ENCODE results near the gene HOXA5. TPM values are rescaled to one million over a fixed set of nuclear protein-coding genes. Genes with fewer than 3 reads are reported as not detected.

The HOXA5 gene
- total RNA-seq, 1 donor from 2014 or later = 4.2 TPM

DNA sequence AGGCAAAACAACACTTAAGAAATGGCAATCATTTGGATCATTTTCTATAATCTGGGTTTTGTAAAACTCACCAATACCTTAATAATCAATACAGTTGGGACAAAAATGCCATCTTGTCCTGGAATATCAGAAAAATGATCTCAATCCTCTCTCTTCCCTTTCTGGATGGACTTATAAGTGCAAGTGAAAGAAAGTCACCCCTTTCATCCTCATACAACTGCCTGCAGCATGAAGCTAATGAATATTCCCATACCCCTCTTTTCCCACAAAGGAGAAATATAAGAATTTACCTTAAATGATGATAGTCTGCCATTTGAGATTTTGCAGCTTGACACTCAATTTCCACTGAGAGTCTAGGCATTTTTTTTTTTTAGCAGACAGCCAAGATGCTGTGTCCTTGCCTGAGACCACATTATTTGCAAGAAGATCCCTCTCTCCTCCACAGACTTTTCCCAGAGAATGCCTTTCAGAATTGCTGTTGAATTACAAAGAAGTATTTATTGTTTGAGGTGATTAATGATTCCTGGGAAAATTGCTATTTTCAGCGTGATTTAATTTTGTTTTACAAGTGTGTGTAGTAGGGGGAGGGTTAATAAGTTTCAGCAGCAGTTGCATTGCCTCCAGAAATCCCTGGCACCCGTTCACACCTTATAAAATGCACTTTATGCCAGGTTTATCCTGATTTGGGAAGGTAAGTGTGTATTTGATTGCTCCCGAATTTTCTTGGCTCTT lies 16.7 kb downstream of the HOXA5 start:
- Histone ChIP-seq H3K27me3 (ENCODE audit: control insufficient read depth in 3 of 3, insufficient read depth in 3 of 3, low read length in 3 of 3) (no peaks in the 10 kb centered on the region), H3K27ac (ENCODE audit: low read depth, low read length) (no peak overlapping the region), H3K4me3 (ENCODE audit: low read length in 3 of 3) (no peak overlapping the region), H3K36me3 (ENCODE audit: control insufficient read depth in 3 of 3, insufficient read depth in 3 of 3, low read length in 3 of 3) (peaks cover 0 to 6% (median 5%) of the 10 kb centered on the region in 3 donors), H3K4me1 (ENCODE audit: control insufficient read depth in 3 of 3, insufficient read depth in 3 of 3, low read length in 3 of 3) (peaks cover 39 to 50% (median 49%) of the 10 kb centered on the region in 3 donors), H3K9ac (ENCODE audit: low read depth in 1 of 3, low read length in 3 of 3) (no peak overlapping the region), H3K9me3 (ENCODE audit: control insufficient read depth in 3 of 3, low read length in 3 of 3) (no peaks in the 10 kb centered on the region)

DNA sequence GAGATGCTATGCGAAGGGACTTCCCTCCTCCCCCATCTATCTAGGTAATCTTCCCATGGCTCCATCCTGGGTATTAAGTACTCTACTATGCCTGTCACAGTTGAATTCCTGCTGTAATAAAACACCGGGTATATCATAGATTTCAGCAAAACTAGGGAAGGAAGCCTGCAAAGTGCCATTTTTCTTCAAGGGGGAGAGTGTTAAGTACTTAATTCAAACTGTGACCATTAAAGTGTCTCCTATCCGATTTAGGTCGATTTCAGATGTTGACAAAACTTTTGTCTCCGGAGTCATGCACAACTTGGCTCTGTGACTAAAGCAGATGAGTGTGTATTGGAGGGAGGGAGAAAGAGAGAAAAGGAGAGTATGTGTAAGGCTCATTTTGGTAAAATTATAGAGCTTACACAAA lies 17.5 kb downstream of the HOXA5 start:
- peaks cover 0 to 7% (median 5%) of the 10 kb centered on the region in 3 donors for H3K36me3 ChIP-seq (ENCODE audit: control insufficient read depth in 3 of 3, insufficient read depth in 3 of 3, low read length in 3 of 3)
- H3K9ac ChIP-seq (ENCODE audit: low read depth in 1 of 3, low read length in 3 of 3) = no peak overlapping the region
- H3K9me3 ChIP-seq (ENCODE audit: control insufficient read depth in 3 of 3, low read length in 3 of 3) = no peaks in the 10 kb centered on the region
- H3K4me3 ChIP-seq (ENCODE audit: low read length in 3 of 3) = no peak overlapping the region
- H3K27ac ChIP-seq (ENCODE audit: low read depth, low read length) = no peak overlapping the region
- H3K27me3 ChIP-seq (ENCODE audit: control insufficient read depth in 3 of 3, insufficient read depth in 3 of 3, low read length in 3 of 3) = no peaks in the 10 kb centered on the region
- H3K4me1 ChIP-seq (ENCODE audit: control insufficient read depth in 3 of 3, insufficient read depth in 3 of 3, low read length in 3 of 3) = peaks cover 35 to 52% (median 46%) of the 10 kb centered on the region in 3 donors

- Histone ChIP-seq H3K4me3 (ENCODE audit: low read length in 3 of 3) (no peak overlapping the region), H3K9ac (ENCODE audit: low read depth in 1 of 3, low read length in 3 of 3) (no peak overlapping the region), H3K27ac (ENCODE audit: low read depth, low read length) (no peak overlapping the region), H3K4me1 (ENCODE audit: control insufficient read depth in 3 of 3, insufficient read depth in 3 of 3, low read length in 3 of 3) (peaks cover 41 to 59% (median 53%) of the 10 kb centered on the region in 3 donors), H3K27me3 (ENCODE audit: control insufficient read depth in 3 of 3, insufficient read depth in 3 of 3, low read length in 3 of 3) (no peaks in the 10 kb centered on the region), H3K9me3 (ENCODE audit: control insufficient read depth in 3 of 3, low read length in 3 of 3) (no peaks in the 10 kb centered on the region), H3K36me3 (ENCODE audit: control insufficient read depth in 3 of 3, insufficient read depth in 3 of 3, low read length in 3 of 3) (peaks cover 0 to 7% (median 5%) of the 10 kb centered on the region in 3 donors)
These were observed 18.4 kb downstream of the HOXA5 start for GRCh38 chr7:27124902-27125689.

DNA sequence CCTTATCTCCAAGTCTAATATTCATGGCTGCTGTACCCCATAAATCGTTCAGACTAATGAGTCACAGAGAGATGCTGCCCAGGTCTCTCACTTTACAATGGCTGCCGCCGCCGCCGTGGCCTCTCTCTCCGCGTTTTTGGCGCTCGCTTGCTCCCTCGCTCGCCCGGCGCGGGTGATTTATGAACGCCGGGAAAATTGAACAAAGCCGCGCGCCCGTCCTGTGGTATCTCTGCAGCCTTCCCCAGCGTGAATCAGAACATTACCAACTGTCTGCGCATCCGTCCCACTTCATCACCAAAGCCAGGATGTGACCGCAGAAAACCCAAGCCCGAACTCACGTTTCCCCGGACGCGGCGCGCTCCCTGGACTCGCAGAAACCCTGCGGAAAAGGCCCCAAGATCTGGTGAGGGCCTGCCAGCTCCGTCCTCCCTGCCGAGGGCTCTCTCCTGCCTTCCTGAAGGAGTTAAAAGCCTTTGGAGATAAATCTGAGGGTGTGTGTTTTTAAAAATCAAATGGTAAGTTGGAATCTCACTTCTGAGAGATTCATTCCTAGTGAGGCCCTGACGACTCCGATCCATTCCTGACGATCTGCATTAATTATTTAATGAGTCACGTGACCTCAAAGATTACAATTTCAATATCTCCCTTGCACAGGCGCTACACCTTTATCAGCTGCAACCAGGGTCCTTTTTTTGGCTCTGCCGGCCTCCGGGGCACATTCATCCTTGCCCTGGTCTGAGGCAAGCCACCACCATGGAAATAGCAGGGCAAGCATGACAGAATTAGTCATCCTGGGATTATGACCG lies 19.2 kb downstream of the HOXA5 start:
- no peaks in the 10 kb centered on the region for H3K27me3 ChIP-seq (ENCODE audit: control insufficient read depth in 3 of 3, insufficient read depth in 3 of 3, low read length in 3 of 3)
- H3K4me1 ChIP-seq (ENCODE audit: control insufficient read depth in 3 of 3, insufficient read depth in 3 of 3, low read length in 3 of 3) = peaks cover 35 to 58% (median 53%) of the 10 kb centered on the region in 3 donors
- peaks cover 0 to 7% (median 5%) of the 10 kb centered on the region in 3 donors for H3K36me3 ChIP-seq (ENCODE audit: control insufficient read depth in 3 of 3, insufficient read depth in 3 of 3, low read length in 3 of 3)
- H3K9ac ChIP-seq (ENCODE audit: low read depth in 1 of 3, low read length in 3 of 3) = no peak overlapping the region
- H3K9me3 ChIP-seq (ENCODE audit: control insufficient read depth in 3 of 3, low read length in 3 of 3) = no peaks in the 10 kb centered on the region
- H3K27ac ChIP-seq (ENCODE audit: low read depth, low read length) = no peak overlapping the region
- H3K4me3 ChIP-seq (ENCODE audit: low read length in 3 of 3) = no peak overlapping the region

DNA sequence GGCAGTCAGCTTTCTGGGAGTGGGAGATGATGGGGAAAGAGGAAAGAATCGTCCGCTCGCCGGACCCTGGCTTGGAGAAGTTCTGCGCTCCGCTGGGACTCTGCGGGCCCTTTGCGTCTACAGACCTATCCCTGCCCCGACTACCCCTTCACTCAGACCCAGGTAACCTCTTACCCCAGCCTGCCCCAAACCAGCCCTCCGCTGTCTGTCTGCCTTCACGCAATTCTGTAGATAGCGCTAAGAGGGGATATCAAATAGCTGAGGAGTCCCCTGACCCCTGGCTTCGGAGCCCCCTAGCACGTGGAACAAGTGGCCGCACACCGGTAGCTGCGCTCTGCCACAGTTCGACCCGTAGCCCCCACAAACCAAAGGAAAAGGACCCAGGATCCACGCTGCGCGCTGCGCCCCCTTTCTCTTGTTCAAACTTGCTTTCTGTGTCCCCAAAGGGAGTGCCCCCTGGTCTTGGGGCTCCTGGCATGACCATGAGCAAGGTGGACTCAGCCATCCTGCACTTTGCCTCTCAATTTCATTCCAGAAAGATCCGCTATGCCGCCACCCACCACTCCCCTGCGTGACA lies 19.9 kb downstream of the HOXA5 start:
- Histone ChIP-seq H3K9ac (ENCODE audit: low read depth in 1 of 3, low read length in 3 of 3) (no peak overlapping the region), H3K27me3 (ENCODE audit: control insufficient read depth in 3 of 3, insufficient read depth in 3 of 3, low read length in 3 of 3) (no peaks in the 10 kb centered on the region)

GRCh38 chr7:27123007-27123476 lies 20.4 kb downstream of the HOXA5 start:
- Histone ChIP-seq H3K36me3 (ENCODE audit: control insufficient read depth in 3 of 3, insufficient read depth in 3 of 3, low read length in 3 of 3) (peaks cover 0 to 7% (median 5%) of the 10 kb centered on the region in 3 donors), H3K27me3 (ENCODE audit: control insufficient read depth in 3 of 3, insufficient read depth in 3 of 3, low read length in 3 of 3) (no peaks in the 10 kb centered on the region), H3K9ac (ENCODE audit: low read depth in 1 of 3, low read length in 3 of 3) (no peak overlapping the region), H3K9me3 (ENCODE audit: control insufficient read depth in 3 of 3, low read length in 3 of 3) (no peaks in the 10 kb centered on the region), H3K27ac (ENCODE audit: low read depth, low read length) (no peak overlapping the region), H3K4me1 (ENCODE audit: control insufficient read depth in 3 of 3, insufficient read depth in 3 of 3, low read length in 3 of 3) (peaks cover 25 to 52% (median 42%) of the 10 kb centered on the region in 3 donors), H3K4me3 (ENCODE audit: low read length in 3 of 3) (no peak overlapping the region)

More for the DNA sequence above, 19.9 kb downstream of the HOXA5 start:
- Histone ChIP-seq H3K4me1 (ENCODE audit: control insufficient read depth in 3 of 3, insufficient read depth in 3 of 3, low read length in 3 of 3) (peaks cover 29 to 56% (median 45%) of the 10 kb centered on the region in 3 donors), H3K9me3 (ENCODE audit: control insufficient read depth in 3 of 3, low read length in 3 of 3) (no peaks in the 10 kb centered on the region), H3K27ac (ENCODE audit: low read depth, low read length) (no peak overlapping the region), H3K36me3 (ENCODE audit: control insufficient read depth in 3 of 3, insufficient read depth in 3 of 3, low read length in 3 of 3) (peaks cover 0 to 6% (median 5%) of the 10 kb centered on the region in 3 donors), H3K4me3 (ENCODE audit: low read length in 3 of 3) (no peak overlapping the region)

DNA sequence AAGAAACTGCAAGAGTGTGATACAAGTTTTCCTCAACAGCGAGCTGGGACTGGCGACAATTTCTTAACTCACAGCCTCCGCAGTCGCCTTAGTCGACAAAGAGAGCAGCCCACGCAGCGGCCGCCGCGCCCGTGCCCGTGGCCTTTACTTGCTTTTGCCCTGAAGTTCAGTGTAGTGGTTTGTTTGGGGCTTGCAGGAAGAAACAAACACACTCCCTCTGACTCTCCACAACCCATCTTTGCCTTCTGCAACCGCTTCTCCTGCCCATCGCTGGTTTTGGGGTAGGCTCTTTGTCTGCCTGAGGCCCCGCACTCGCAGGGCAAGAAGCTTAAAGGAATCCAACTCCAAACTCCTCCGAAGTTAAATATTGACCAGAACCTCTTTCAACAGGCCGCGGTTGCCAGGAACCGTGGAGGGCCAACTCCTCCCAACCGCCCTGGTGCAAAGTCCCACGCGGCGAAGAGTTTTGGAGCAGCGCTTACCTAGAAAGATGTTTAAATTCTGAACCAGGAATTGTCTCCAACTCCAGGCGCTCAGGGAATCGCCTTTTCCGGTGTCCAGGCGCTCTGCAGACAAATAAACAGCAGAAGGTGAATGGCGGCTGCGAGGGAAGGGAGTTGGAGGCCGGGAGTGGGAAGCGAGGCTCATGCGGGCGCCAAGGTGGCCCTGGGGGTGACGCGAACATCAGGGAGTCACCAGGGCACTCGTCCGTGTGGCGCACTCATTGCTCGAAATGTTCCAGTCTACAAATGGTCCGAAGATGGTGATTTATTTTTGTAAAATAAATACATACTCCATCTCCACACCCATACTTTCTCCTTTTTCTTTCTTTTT lies 21.2 kb downstream of the HOXA5 start:
- Histone ChIP-seq H3K27ac (ENCODE audit: low read depth, low read length) (no peak overlapping the region), H3K36me3 (ENCODE audit: control insufficient read depth in 3 of 3, insufficient read depth in 3 of 3, low read length in 3 of 3) (peaks cover 0 to 7% (median 5%) of the 10 kb centered on the region in 3 donors), H3K27me3 (ENCODE audit: control insufficient read depth in 3 of 3, insufficient read depth in 3 of 3, low read length in 3 of 3) (no peaks in the 10 kb centered on the region), H3K4me1 (ENCODE audit: control insufficient read depth in 3 of 3, insufficient read depth in 3 of 3, low read length in 3 of 3) (peaks cover 21 to 46% (median 35%) of the 10 kb centered on the region in 3 donors), H3K9me3 (ENCODE audit: control insufficient read depth in 3 of 3, low read length in 3 of 3) (no peaks in the 10 kb centered on the region), H3K4me3 (ENCODE audit: low read length in 3 of 3) (no peak overlapping the region), H3K9ac (ENCODE audit: low read depth in 1 of 3, low read length in 3 of 3) (no peak overlapping the region)

GRCh38 chr7:27121684-27122076 lies 21.8 kb downstream of the HOXA5 start:
- Histone ChIP-seq H3K4me1 (ENCODE audit: control insufficient read depth in 3 of 3, insufficient read depth in 3 of 3, low read length in 3 of 3) (peaks cover 19 to 41% (median 30%) of the 10 kb centered on the region in 3 donors), H3K27ac (ENCODE audit: low read depth, low read length) (no peak overlapping the region), H3K4me3 (ENCODE audit: low read length in 3 of 3) (no peak overlapping the region), H3K36me3 (ENCODE audit: control insufficient read depth in 3 of 3, insufficient read depth in 3 of 3, low read length in 3 of 3) (peaks cover 0 to 7% (median 5%) of the 10 kb centered on the region in 3 donors), H3K9me3 (ENCODE audit: control insufficient read depth in 3 of 3, low read length in 3 of 3) (no peaks in the 10 kb centered on the region), H3K27me3 (ENCODE audit: control insufficient read depth in 3 of 3, insufficient read depth in 3 of 3, low read length in 3 of 3) (no peaks in the 10 kb centered on the region), H3K9ac (ENCODE audit: low read depth in 1 of 3, low read length in 3 of 3) (no peak overlapping the region)

All from skeletal muscle tissue (tissue), 4 donors.